HCT116 (cell line): Measurements from ENCODE around the gene MTCP1. TPM values are rescaled to one million over a fixed set of nuclear protein-coding genes. Genes with fewer than 3 reads are reported as not detected.

Experiments used
- ATAC-seq: fragments of 200-7000 bp; cut with Tn5 transposase; 2 replicates; pipeline ENCODE4 v1.9.1; 2020; ENCODE audit warnings: mild to moderate bottlenecking, moderate library complexity
- BruUV-seq: library from RNA; stranded (reverse); fragments of 400-500 nt; replicated peaks from 2 replicates; lab custom pipeline; 2021; lab: Mats Ljungman, UMichigan
- CTCF ChIA-PET: fragments of 300-600 bp; sonication (Branson Sonifier 250); formaldehyde crosslinking; loops from one replicate; lab custom pipeline; 2021; ENCODE audit warnings: antibody characterized with exemption; lab: Charles Lee
- POLR2A ChIA-PET: fragments of 300-600, 350-600 bp; sonication (Branson Sonifier 250); formaldehyde crosslinking; loops from one replicate; lab custom pipeline; 2021; ENCODE audit warnings: antibody characterized with exemption; lab: Charles Lee
- RAD21 ChIA-PET, 2 experiments: fragments of 300-600 bp; sonication (Branson Sonifier 250); formaldehyde crosslinking; loops; one replicate each; lab custom pipeline; 2023; ENCODE audit warnings: low total read pairs in 2 of 2; ENCODE audit not compliant: uncharacterized antibody in 2 of 2, unreplicated experiment in 2 of 2, low non-redundant PET in 1 of 2; lab: Charles Lee
- DNase-seq: peaks from one replicate; pipeline ENCODE4 v3.0.0-alpha.2; 2010; ENCODE audit warnings: low read depth, low spot score
- H2AFZ ChIP-seq: fragments of 200-600 bp; shearing (Covaris generic), sonication (generic); 2 replicates; pipeline ENCODE4 v1.6.1; 2017; ENCODE audit warnings: low read depth, mixed run types, mixed read lengths, antibody characterized with exemption, low read length; ENCODE audit not compliant: poor library complexity, severe bottlenecking
- H3K27ac ChIP-seq: 2 replicates; pipeline ENCODE4 v1.5.1; 2012; ENCODE audit warnings: low read depth, low read length
- H3K27me3 ChIP-seq: fragments of 200-600 bp; sonication (generic); 2 replicates; pipeline ENCODE4 v1.6.1; 2016; ENCODE audit warnings: mixed run types, low read length, mixed read lengths; ENCODE audit not compliant: insufficient read depth
- H3K36me3 ChIP-seq, 2 experiments: fragments of 200-500 bp in 1 of 2; fragments of 200-600 bp in 1 of 2; sonication (Bioruptor generic) in 1 of 2; sonication (generic) in 1 of 2; 2 replicates each; pipeline versions ENCODE4 v1.5.1 to v1.6.1; 2014 to 2016; ENCODE audit warnings: low read length in 2 of 2, inconsistent platforms in 1 of 2, mixed read lengths in 1 of 2, mixed run types in 1 of 2; ENCODE audit not compliant: insufficient read depth in 2 of 2, control insufficient read depth in 1 of 2
- H3K4me1 ChIP-seq, 2 experiments: fragments of 200-600 bp in 1 of 2; sonication (generic) in 1 of 2; 2 replicates each; pipeline versions ENCODE4 v1.5.1 to v1.6.1; 2012 to 2017; ENCODE audit warnings: low read length in 2 of 2, inconsistent platforms in 1 of 2, mild to moderate bottlenecking in 1 of 2, mixed read lengths in 1 of 2, mixed run types in 1 of 2, moderate library complexity in 1 of 2; ENCODE audit not compliant: insufficient read depth in 2 of 2, control insufficient read depth in 1 of 2
- H3K4me2 ChIP-seq: fragments of 200-600 bp; sonication (generic); 2 replicates; pipeline ENCODE4 v1.6.1; 2017; ENCODE audit warnings: mixed run types, low read length, mixed read lengths
- H3K4me3 ChIP-seq, 2 experiments: fragments of 200-600 bp in 1 of 2; sonication (generic) in 1 of 2; replicated peaks in 1 of 2; 2 replicates each; pipeline ENCODE4 v1.5.1; 2011 to 2016; ENCODE audit warnings: low read length in 2 of 2, control low read depth in 1 of 2, low read depth in 1 of 2, mild to moderate bottlenecking in 1 of 2, mixed read lengths in 1 of 2, mixed run types in 1 of 2
- H3K79me2 ChIP-seq: fragments of 200-600 bp; sonication (generic); 2 replicates; pipeline ENCODE4 v1.6.1; 2017; ENCODE audit warnings: mild to moderate bottlenecking, mixed run types, low read length, moderate library complexity, mixed read lengths; ENCODE audit not compliant: insufficient read depth
- H3K9ac ChIP-seq: fragments of 200-600 bp; sonication (generic); 2 replicates; pipeline ENCODE4 v1.6.1; 2016; ENCODE audit warnings: low read length, mixed read lengths
- H3K9me2 ChIP-seq: fragments of 200-600 bp; sonication (generic), shearing (Covaris generic); 2 replicates; pipeline ENCODE4 v1.6.1; 2017; ENCODE audit warnings: mixed run types, mild to moderate bottlenecking, moderate library complexity; ENCODE audit not compliant: insufficient read depth
- H3K9me3 ChIP-seq, 2 experiments: fragments of 200-500 bp in 1 of 2; fragments of 200-600 bp in 1 of 2; sonication (Bioruptor generic) in 1 of 2; sonication (generic) in 1 of 2; 2 replicates each; pipeline ENCODE4 v1.6.1; 2014 to 2017; ENCODE audit warnings: low read length in 2 of 2, mixed read lengths in 2 of 2, inconsistent platforms in 1 of 2, low read depth in 1 of 2, mild to moderate bottlenecking in 1 of 2, mixed run types in 1 of 2, moderate library complexity in 1 of 2; ENCODE audit not compliant: control insufficient read depth in 1 of 2, insufficient read depth in 1 of 2
- H4K20me1 ChIP-seq: fragments of 200-600 bp; sonication (generic), shearing (Covaris generic); 2 replicates; pipeline ENCODE4 v1.6.1; 2017; ENCODE audit warnings: mixed run types, mild to moderate bottlenecking, moderate library complexity; ENCODE audit not compliant: insufficient read depth
- CEBPB ChIP-seq: IDR thresholded peaks from 2 replicates; pipeline ENCODE4 v1.6.1; 2012; ENCODE audit warnings: low read depth
- ELF1 ChIP-seq: IDR thresholded peaks from 2 replicates; pipeline ENCODE4 v1.6.1; 2012; ENCODE audit warnings: low read depth, borderline replicate concordance
- EZH2 ChIP-seq: fragments of 200-600 bp; sonication (generic); IDR thresholded peaks from 2 replicates; pipeline ENCODE4 v1.6.1; 2017; ENCODE audit warnings: antibody characterized with exemption, mixed run types
- EZH2phosphoT487 ChIP-seq: fragments of 200-600 bp; IDR thresholded peaks from 2 replicates; pipeline ENCODE4 v1.6.1; 2018; ENCODE audit warnings: antibody characterized with exemption, borderline replicate concordance
- FOSL1 ChIP-seq: IDR thresholded peaks from 2 replicates; pipeline ENCODE4 v1.6.1; 2012; ENCODE audit warnings: low read depth
- JUND ChIP-seq: IDR thresholded peaks from 2 replicates; pipeline ENCODE4 v1.6.1; 2012
- POLR2AphosphoS5 ChIP-seq: IDR thresholded peaks from 2 replicates; pipeline ENCODE4 v1.6.1; 2011; ENCODE audit warnings: mild to moderate bottlenecking, low read depth, low read length, moderate library complexity
- SIN3A ChIP-seq: IDR thresholded peaks from 2 replicates; pipeline ENCODE4 v1.6.1; 2012; ENCODE audit warnings: low read depth
- SRF ChIP-seq: IDR thresholded peaks from 2 replicates; pipeline ENCODE4 v1.6.1; 2012; ENCODE audit warnings: low read depth
- ZNF274 ChIP-seq: fragments of 200-500 bp; sonication (Bioruptor generic); IDR thresholded peaks from 2 replicates; pipeline ENCODE4 v1.6.1; 2014; ENCODE audit warnings: mild to moderate bottlenecking, low read depth, low read length, inconsistent platforms
- intact Hi-C: fragments of 100-400 bp; cut with micrococcal nuclease; formaldehyde crosslinking; loops from 2 replicates; pipeline ENCODE4 v1.10.0; 2022
- total RNA-seq: library from RNA; stranded (reverse); gene quantifications from one replicate; pipeline ENCODE4 v1.2.1, GENCODE V29; 2021; ENCODE audit not compliant: unreplicated experiment
- TF ChIP-seq, protein P1 (sequence below), 3 experiments: fragments of 200-600 bp in 1 of 3; sonication (generic) in 1 of 3; IDR thresholded peaks in 2 of 3; conservative IDR thresholded peaks in 1 of 3; 2 replicates each; pipeline ENCODE4 v1.5.1; 2012 to 2017; ENCODE audit warnings: low read depth in 2 of 3, low read length in 2 of 3, antibody characterized with exemption in 1 of 3, borderline replicate concordance in 1 of 3, control low read depth in 1 of 3, mild to moderate bottlenecking in 1 of 3, mixed read lengths in 1 of 3, mixed run types in 1 of 3, moderate library complexity in 1 of 3; ENCODE audit not compliant: insufficient read depth in 1 of 3
- TF ChIP-seq, protein P2 (sequence below): IDR thresholded peaks from 2 replicates; pipeline ENCODE4 v1.6.1; 2012; ENCODE audit warnings: low read depth
- TF ChIP-seq, protein P3 (sequence below): IDR thresholded peaks from 2 replicates; pipeline ENCODE4 v1.6.1; 2011; ENCODE audit warnings: mild to moderate bottlenecking, low read length, moderate library complexity; ENCODE audit not compliant: insufficient replicate concordance; ENCODE audit errors: extremely low read depth

Gene MTCP1
- total RNA-seq, 1 experiment from 2014 or later, result 10.7 TPM

DNA sequence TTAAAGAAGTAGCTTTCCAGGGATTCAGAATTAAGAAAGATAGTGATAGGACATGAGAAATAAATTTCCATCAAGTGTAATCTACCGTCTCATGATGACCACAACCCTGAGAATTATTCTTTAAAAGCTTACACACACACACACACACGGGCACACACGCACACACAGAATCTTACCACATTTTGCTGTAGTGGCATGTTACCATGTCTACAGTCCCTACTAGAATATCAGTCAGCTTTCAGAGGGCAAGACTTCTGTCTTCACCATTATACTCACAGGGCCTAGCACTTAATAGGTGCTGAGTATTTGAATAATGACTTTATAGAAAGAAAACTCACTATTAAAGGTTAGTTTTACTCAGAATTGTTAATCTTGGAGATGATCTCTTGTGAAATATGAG is 15.4 kb downstream of the MTCP1 start:
- Histone ChIP-seq H3K9ac (no peak overlapping the region), H3K4me3 (no peak overlapping the region), H3K27ac (no peak overlapping the region), H2AFZ (no peak overlapping the region), H3K4me1 (peaks cover 2 to 9% of the 10 kb centered on the region in 2 experiments; a peak in 1 of 4 replicates), H3K36me3 (no peaks in the 10 kb centered on the region), H3K9me3 (no peaks in the 10 kb centered on the region), H3K79me2 (no peaks in the 10 kb centered on the region), H3K27me3 (no peaks in the 10 kb centered on the region), H4K20me1 (no peaks in the 10 kb centered on the region), H3K9me2 (no peaks in the 10 kb centered on the region), H3K4me2 (no peak overlapping the region)
- no TSS peak for BruUV-seq
- TF ChIP-seq JUND, result no peak
- TF ChIP-seq FOSL1, result no peak
- no peak for TF ChIP-seq ZNF274
- ChIA-PET RAD21 (no interaction called here), CTCF (no interaction called here), POLR2A (no interaction called here)
- no peak for DNase-seq
- intact Hi-C loops, result no loop called here
- ATAC-seq, result no peak

DNA sequence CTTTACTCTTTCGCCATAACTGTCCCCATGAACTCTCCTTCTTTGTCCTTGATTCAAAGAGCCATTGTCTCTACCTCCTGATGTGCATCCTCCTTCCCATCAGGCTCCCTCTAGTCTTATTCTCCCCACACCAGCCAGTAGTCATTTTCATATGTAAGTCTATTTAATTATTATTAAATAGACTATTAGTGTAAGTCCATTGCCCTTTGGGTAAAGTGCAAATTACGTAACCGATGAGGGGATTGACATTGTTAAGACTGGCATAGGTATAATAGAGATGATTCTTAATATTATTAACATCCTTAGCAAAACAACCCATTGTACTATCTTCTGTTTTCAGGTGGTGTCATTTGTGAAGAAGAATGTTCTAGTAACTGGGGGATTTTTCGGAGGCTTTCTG is 16.7 kb downstream of the MTCP1 start:
- Histone ChIP-seq H3K36me3 (no peaks in the 10 kb centered on the region), H3K4me2 (no peak overlapping the region), H2AFZ (no peak overlapping the region), H3K9ac (no peak overlapping the region), H3K27me3 (no peaks in the 10 kb centered on the region), H3K4me3 (no peak overlapping the region), H3K9me3 (no peaks in the 10 kb centered on the region), H3K4me1 (peaks cover 2 to 9% of the 10 kb centered on the region in 2 experiments; a peak in 1 of 4 replicates), H3K79me2 (no peaks in the 10 kb centered on the region), H3K9me2 (no peaks in the 10 kb centered on the region), H3K27ac (no peak overlapping the region), H4K20me1 (no peaks in the 10 kb centered on the region)
- BruUV-seq, result no TSS peak
- ChIA-PET POLR2A (no interaction called here), CTCF (no interaction called here), RAD21 (no interaction called here)
- intact Hi-C loops, result no loop called here
- DNase-seq (no peak), ATAC-seq (no peak)
- TF ChIP-seq SRF, result no peak
- TF ChIP-seq, protein P1, sequence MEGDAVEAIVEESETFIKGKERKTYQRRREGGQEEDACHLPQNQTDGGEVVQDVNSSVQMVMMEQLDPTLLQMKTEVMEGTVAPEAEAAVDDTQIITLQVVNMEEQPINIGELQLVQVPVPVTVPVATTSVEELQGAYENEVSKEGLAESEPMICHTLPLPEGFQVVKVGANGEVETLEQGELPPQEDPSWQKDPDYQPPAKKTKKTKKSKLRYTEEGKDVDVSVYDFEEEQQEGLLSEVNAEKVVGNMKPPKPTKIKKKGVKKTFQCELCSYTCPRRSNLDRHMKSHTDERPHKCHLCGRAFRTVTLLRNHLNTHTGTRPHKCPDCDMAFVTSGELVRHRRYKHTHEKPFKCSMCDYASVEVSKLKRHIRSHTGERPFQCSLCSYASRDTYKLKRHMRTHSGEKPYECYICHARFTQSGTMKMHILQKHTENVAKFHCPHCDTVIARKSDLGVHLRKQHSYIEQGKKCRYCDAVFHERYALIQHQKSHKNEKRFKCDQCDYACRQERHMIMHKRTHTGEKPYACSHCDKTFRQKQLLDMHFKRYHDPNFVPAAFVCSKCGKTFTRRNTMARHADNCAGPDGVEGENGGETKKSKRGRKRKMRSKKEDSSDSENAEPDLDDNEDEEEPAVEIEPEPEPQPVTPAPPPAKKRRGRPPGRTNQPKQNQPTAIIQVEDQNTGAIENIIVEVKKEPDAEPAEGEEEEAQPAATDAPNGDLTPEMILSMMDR (IDR thresholded peaks at IDR 0.05 in 2 of 3, conservative IDR thresholded peaks at IDR 0.05 in 1 of 3; ENCODE audit: borderline replicate concordance in 1 of 3, insufficient read depth in 1 of 3, low read depth in 2 of 3, low read length in 2 of 3), result no peak
- TF ChIP-seq EZH2phosphoT487, result no peak
- TF ChIP-seq EZH2, result no peak
- no peak for TF ChIP-seq JUND
- no peak for TF ChIP-seq CEBPB
- TF ChIP-seq SIN3A, result no peak
- TF ChIP-seq, protein P2, sequence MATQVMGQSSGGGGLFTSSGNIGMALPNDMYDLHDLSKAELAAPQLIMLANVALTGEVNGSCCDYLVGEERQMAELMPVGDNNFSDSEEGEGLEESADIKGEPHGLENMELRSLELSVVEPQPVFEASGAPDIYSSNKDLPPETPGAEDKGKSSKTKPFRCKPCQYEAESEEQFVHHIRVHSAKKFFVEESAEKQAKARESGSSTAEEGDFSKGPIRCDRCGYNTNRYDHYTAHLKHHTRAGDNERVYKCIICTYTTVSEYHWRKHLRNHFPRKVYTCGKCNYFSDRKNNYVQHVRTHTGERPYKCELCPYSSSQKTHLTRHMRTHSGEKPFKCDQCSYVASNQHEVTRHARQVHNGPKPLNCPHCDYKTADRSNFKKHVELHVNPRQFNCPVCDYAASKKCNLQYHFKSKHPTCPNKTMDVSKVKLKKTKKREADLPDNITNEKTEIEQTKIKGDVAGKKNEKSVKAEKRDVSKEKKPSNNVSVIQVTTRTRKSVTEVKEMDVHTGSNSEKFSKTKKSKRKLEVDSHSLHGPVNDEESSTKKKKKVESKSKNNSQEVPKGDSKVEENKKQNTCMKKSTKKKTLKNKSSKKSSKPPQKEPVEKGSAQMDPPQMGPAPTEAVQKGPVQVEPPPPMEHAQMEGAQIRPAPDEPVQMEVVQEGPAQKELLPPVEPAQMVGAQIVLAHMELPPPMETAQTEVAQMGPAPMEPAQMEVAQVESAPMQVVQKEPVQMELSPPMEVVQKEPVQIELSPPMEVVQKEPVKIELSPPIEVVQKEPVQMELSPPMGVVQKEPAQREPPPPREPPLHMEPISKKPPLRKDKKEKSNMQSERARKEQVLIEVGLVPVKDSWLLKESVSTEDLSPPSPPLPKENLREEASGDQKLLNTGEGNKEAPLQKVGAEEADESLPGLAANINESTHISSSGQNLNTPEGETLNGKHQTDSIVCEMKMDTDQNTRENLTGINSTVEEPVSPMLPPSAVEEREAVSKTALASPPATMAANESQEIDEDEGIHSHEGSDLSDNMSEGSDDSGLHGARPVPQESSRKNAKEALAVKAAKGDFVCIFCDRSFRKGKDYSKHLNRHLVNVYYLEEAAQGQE, result no peak
- no peak for TF ChIP-seq FOSL1
- TF ChIP-seq POLR2AphosphoS5, result no peak
- no peak for TF ChIP-seq ELF1
- TF ChIP-seq, protein P3, sequence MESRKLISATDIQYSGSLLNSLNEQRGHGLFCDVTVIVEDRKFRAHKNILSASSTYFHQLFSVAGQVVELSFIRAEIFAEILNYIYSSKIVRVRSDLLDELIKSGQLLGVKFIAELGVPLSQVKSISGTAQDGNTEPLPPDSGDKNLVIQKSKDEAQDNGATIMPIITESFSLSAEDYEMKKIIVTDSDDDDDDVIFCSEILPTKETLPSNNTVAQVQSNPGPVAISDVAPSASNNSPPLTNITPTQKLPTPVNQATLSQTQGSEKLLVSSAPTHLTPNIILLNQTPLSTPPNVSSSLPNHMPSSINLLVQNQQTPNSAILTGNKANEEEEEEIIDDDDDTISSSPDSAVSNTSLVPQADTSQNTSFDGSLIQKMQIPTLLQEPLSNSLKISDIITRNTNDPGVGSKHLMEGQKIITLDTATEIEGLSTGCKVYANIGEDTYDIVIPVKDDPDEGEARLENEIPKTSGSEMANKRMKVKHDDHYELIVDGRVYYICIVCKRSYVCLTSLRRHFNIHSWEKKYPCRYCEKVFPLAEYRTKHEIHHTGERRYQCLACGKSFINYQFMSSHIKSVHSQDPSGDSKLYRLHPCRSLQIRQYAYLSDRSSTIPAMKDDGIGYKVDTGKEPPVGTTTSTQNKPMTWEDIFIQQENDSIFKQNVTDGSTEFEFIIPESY, result no peak
